ENCODE measurements around the gene TNFRSF25.

Gene TNFRSF25

GRCh38 chr1:6486433-6487011 lies 20.5 kb upstream of the TNFRSF25 start:
- peak; percentile 11 for DNase-seq

GRCh38 chr1:6485168-6486101 lies 19.5 kb upstream of the TNFRSF25 start:
- no peak for DNase-seq

GRCh38 chr1:6484826-6485167 lies 18.8 kb upstream of the TNFRSF25 start:
- no peak for DNase-seq

- DNase-seq, result no peak
Measured at GRCh38 chr1:6483761-6484117, 17.8 kb upstream of the TNFRSF25 start.

GRCh38 chr1:6483017-6483760 lies 17.2 kb upstream of the TNFRSF25 start:
- peak; percentile 26 for DNase-seq

- no peak for DNase-seq
Measured at GRCh38 chr1:6481820-6482219, 15.8 kb upstream of the TNFRSF25 start.

- DNase-seq, result no peak
Measured at GRCh38 chr1:6477039-6477820, 11.3 kb upstream of the TNFRSF25 start.

GRCh38 chr1:6476483-6476882 lies 10.5 kb upstream of the TNFRSF25 start:
- no peak for DNase-seq

- no peak for DNase-seq
Measured at GRCh38 chr1:6475381-6476133, 9.6 kb upstream of the TNFRSF25 start.

- no peak for DNase-seq
Measured at GRCh38 chr1:6474815-6475282, 8.9 kb upstream of the TNFRSF25 start.

GRCh38 chr1:6473974-6474814 lies 8.2 kb upstream of the TNFRSF25 start:
- DNase-seq, result peak; percentile 56

- no peak for DNase-seq
Measured at GRCh38 chr1:6473156-6473555, 7.2 kb upstream of the TNFRSF25 start.

GRCh38 chr1:6472391-6472790 lies 6.4 kb upstream of the TNFRSF25 start:
- no peak for DNase-seq

GRCh38 chr1:6471970-6472368 lies 6.0 kb upstream of the TNFRSF25 start:
- DNase-seq, result no peak

- no peak for DNase-seq
Measured at GRCh38 chr1:6471086-6471969, 5.4 kb upstream of the TNFRSF25 start.

GRCh38 chr1:6470132-6471085 lies 4.4 kb upstream of the TNFRSF25 start:
- no peak for DNase-seq

GRCh38 chr1:6468729-6469461 lies 2.9 kb upstream of the TNFRSF25 start:
- no peak for DNase-seq

All from NCI-H774 (cell line).